Subcutaneous adipose tissue (tissue), 4 donors: ENCODE measurements around the gene LRMDA. TPM values are rescaled to one million over a fixed set of nuclear protein-coding genes. Genes with fewer than 3 reads are reported as not detected.

ENCODE experiments used
- CTCF ChIP-seq: fragments of 450-650 bp; IDR thresholded peaks from one replicate; pipeline ENCODE4 v1.5.1; 2016; ENCODE audit warnings: low read depth, mild to moderate bottlenecking, control low read depth, antibody characterized with exemption, moderate library complexity
- total RNA-seq, 4 donors: library from RNA; depleted of rRNA; stranded (reverse); fragments of >200 nt; gene quantifications; one replicate each; pipeline ENCODE4 v1.1.0, GENCODE V29; 2016

The LRMDA gene
- total RNA-seq, 4 donors from 2014 or later, result 17.4 to 92.1 (median 22.8) TPM

GRCh38 chr10:76113952-76114351 lies 682.5 kb downstream of the LRMDA start:
- no peak for TF ChIP-seq CTCF

- no peak for TF ChIP-seq CTCF
Observed at GRCh38 chr10:76114581-76115001, 683.2 kb downstream of the LRMDA start.

GRCh38 chr10:76115131-76115470 lies 683.7 kb downstream of the LRMDA start:
- TF ChIP-seq CTCF, result no peak

DNA sequence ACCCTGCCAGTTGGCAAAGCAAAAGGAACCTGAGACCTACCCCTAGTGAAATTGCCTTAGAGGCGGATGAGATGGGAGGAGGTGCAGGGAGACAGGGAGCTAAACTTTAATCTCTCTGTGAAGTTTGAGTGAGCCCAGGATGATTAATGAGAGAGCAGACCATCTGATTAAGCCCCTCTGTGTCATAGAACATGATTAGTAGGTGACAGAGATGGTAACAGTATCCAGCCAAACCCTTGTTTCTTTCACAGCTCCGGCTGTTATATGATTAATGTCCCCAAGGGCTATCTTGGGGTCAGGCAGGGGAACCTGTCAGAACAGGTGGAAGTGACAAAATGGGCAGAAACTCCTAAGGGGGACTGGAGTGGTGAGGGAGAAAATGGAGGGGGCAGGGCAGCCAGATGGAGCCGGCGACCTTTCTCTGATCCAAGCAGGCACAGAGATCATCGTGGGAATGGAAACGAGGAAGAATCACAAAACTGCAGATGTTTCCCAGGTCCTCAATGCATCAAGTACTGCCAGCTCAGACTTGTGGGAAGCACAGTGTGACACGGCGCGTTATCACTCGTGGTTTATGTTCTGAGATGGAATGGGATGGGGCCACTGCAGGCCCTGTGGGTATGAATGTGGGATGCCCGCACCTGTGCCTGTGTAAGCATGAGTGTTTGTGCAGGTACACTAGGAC lies 684.2 kb downstream of the LRMDA start:
- no peak for TF ChIP-seq CTCF

- TF ChIP-seq CTCF, result no peak
Observed at GRCh38 chr10:76116523-76116922, 685.1 kb downstream of the LRMDA start.

- TF ChIP-seq CTCF, result no peak
Observed at GRCh38 chr10:76117949-76118348, 686.5 kb downstream of the LRMDA start.

GRCh38 chr10:76119036-76119435 lies 687.6 kb downstream of the LRMDA start:
- no peak for TF ChIP-seq CTCF
